Activated effector memory CD4-positive, alpha-beta T cell treated with anti-CD3 and anti-CD28 coated beads, Interleukin-2, amount 50 U/mL, for 16 hours (primary cell): ENCODE measurements around the gene DKK1.

ENCODE experiments used
- DNase-seq: peaks from one replicate; pipeline ENCODE4 v3.0.0-alpha.2; 2020

Gene DKK1

GRCh38 chr10:52313933-52314821 is at the start of gene DKK1:
Gene DKK1, plus strand, starts transcription at chr10:52314281. Its CDS starts 154 bp downstream, at chr10:52314435.
- DNase-seq: no peak

DNA sequence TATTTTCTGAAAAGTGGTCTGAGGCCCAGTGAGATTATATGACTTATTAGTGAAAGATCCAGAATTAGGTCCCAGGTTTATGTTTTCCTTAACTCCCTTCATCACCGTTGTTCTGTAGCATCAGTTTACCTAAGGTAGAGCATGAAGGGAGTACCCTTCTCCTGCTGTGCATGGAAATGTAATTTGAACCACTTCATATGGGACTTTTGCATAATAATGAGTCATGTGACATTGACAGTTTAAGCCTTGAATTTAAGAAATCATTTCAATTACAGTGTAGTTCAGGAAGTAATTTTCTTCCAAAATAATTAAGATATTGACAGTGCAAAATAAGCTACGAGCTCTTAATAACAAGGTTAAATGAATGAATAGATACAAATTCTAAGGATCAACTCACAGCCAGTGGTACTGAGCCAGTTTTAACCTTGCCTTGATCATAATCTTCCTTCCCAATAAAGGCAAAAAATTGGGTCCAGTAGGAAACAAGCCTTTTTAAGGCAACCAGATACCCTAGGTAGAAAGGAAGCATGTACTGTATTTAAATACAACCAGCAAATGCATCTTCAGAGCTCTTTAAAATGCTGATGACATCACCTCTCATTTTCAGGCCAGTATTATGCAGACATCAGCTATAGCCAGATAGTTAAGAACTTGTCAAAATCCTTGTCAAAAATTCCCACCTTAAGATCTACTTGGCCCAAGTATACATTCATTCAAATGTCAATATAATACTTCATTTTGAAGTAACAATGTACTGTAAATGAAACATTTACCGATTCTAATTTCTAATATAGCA is 48.8 kb upstream of the DKK1 start:
- DNase-seq: no peak

- DNase-seq: no peak
These were observed 47.2 kb upstream of the DKK1 start for GRCh38 chr10:52266858-52267257.

DNA sequence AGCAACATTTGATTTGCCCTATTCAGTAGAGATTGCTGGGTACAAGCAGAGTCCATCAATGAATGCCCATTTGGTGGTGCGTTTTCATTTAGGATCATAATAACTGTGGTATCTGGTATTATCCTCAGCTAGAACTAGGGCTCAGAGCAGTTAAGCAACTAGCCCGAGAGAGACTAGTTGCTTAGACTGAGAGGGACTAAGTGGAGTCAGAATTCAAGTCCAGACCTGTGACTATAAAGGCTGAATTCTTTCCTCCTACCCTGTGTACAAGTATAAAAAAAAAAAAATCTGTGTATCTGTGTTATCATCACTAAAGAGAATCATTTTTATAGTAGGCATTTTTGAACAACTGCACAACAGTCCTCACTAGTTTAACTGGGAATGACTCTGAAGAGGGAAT is 45.3 kb upstream of the DKK1 start:
- no peak for DNase-seq

- DNase-seq: no peak
These were observed 44.8 kb upstream of the DKK1 start for GRCh38 chr10:52269233-52269632.

GRCh38 chr10:52276163-52276562 is 37.9 kb upstream of the DKK1 start:
- no peak for DNase-seq

DNA sequence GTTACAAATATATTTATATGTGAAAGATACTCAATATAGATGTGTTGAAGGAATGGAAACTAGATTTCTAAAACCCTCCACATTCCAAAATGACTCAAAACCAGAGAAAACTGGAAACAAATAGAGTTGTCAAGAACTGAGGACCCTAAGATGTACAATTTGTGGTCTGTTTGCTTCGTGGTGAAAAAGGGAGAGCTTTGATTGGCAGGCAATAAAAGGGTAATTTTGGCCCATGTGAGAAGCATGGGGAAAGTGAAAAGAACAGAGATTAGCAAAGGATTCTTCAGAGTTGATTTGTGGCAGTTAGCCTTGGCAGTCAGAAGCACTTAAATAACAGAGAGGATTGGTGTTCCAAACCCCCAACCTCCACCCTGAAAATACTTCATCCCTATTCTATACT is 37.1 kb upstream of the DKK1 start:
- no peak for DNase-seq

- DNase-seq: no peak
These were observed 34.5 kb upstream of the DKK1 start for GRCh38 chr10:52279546-52279945.

- DNase-seq: no peak
These were observed 34.0 kb upstream of the DKK1 start for GRCh38 chr10:52280051-52280450.

- no peak for DNase-seq
These were observed 30.9 kb upstream of the DKK1 start for GRCh38 chr10:52283174-52283573.

DNA sequence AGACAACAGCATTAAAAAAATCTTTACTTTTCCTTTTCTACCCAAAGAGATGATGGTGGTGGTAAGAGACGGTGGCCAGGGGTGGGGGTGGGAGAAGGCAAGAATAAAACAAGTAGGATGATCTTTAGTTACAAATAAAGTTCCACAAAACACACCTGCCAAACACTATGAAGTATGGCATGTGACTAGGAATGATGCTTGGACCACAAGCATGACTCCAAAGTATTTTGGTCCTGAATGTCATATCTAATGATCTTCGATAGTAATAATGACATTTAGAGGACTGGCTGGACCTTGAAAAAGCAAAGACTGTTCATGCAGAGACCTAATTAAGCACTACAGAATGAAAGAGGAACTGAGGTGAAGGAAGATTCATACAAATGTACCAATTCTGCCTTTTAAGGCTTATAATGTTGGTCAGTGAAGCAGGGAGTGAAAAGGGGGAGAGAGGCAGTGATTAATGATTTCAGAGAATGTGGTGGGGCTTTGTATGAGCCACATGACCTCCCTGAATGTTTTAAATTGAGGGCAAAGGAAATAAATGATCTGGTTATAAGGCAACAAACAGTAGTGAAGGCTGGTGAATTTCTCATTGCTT is 29.6 kb upstream of the DKK1 start:
- DNase-seq: no peak

DNA sequence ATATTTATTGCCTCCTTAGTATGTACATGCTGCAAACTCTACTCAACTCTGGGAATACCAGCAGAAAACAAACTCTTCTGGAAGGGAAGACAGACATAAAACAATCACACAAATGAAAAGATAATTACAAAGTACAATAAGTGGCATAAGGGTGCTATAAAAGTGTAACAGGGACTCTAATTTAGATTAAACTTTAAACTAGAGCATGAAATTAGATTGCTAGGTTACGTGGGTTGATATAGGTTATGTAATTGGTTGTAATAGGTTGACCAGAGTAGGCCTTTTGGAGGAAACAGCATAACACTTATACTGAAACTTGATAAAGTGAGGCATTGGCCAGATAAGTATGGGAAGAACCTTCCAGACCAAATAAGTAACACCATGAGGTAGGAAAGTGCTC is 26.2 kb upstream of the DKK1 start:
- no peak for DNase-seq

DNA sequence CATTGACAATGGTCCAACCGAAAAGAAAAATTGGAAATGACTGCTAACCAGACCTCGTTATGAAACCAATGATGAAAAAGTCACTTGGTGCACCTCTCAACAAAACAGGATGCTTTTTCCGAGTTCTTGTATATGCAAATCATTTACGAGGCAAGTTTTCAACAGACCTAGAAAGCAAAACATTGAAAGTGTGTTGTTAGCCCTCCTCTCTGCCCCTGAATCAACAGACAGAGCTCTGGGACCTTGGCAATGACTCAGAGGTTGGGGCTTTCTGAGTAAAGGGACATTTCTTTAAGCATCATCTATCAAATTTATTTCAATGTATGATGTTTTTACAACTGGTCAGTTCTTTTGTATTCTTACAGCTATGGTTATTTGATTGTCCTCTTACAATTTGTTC is 16.3 kb upstream of the DKK1 start:
- no peak for DNase-seq

GRCh38 chr10:52300599-52301277 is 13.3 kb upstream of the DKK1 start:
- no peak for DNase-seq

GRCh38 chr10:52308251-52309031 is 5.6 kb upstream of the DKK1 start:
- no peak for DNase-seq

GRCh38 chr10:52312942-52313255 is 1.2 kb upstream of the DKK1 start:
- DNase-seq: no peak

DNA sequence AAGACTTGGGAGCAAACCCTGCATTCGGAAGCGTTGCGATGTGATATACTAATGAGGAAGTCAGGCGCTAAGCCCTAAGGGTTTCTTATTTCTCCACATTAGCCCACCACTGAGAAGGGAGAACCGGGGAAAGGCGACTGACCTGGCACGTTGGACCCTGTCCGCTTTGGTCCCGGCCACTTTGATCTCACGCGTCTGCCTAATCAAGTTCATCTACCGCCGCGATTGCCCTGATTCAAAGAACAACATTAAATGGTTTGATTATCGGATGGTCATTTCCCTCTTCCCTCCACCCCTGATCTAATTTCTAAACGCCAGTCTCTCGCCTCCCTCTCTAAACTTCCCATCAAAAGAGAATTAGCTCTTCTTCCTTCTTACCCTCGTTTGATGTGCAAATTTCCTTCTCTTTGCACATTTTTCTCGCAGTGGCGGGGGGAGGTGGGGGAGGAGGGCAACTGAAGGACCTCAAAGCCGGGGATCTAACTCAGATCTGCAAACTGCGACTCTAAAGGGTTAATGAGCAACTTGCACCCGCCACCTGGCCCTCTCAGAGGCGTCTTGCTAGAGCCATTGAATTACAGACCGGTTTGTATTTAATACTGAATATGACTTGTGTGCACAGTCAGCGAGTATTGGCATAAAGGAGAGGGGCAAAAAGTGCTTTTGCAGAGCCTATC is 687 bp upstream of the DKK1 start:
- DNase-seq: no peak

GRCh38 chr10:52314822-52315552 is 906 bp downstream of the DKK1 start:
- no peak for DNase-seq

DNA sequence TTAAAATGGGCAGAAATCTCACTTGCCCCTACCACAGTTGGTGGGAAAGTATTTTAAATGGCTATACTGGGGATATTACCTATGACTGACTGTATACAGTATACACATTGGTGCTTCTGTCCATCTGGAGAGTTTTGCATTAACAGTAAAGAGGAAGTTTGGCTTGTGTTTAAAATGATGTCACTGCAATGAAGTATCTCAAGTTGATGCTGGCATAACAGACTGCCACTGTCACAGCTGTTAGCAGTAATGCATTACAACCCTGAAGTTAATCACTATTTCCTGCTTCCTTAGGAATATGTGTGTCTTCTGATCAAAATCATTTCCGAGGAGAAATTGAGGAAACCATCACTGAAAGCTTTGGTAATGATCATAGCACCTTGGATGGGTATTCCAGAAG is 1.9 kb downstream of the DKK1 start:
- no peak for DNase-seq

DNA sequence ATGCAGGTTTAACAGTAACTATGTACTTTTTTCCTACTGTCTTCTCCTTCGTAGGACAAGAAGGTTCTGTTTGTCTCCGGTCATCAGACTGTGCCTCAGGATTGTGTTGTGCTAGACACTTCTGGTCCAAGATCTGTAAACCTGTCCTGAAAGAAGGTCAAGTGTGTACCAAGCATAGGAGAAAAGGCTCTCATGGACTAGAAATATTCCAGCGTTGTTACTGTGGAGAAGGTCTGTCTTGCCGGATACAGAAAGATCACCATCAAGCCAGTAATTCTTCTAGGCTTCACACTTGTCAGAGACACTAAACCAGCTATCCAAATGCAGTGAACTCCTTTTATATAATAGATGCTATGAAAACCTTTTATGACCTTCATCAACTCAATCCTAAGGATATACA is 2.4 kb downstream of the DKK1 start:
- no peak for DNase-seq

DNA sequence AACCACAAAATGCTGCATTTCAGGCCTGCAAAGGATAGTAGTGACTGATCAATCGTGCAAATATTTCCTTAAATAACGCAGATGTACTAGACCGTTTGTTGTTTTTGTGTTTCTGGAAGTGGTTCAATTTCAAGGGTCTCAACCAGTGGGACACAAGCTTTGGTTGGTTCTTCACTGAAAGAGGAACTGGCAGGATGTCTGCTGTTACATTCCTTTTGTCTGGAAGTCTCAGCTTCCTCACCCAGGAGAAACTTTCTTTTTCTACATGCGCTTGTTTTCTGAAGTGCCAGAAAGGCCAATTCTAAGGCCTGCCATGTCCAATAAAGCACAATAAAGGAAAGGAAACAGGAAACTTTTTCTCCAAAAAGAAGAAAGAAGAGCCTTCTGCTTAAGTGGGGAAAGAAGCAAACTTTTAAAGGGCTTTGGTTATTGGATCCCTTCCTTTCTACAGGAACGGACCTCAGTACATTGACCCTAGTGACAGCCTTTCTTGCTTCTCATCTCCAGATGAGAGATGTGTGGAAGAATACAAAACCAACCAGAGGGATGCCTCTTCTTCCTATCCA is 4.1 kb downstream of the DKK1 start:
- no peak for DNase-seq
